Activated CD8-positive, alpha-beta T cell treated with anti-CD3 and anti-CD28 coated beads, Interleukin-2, amount 10 ng/mL, durations not matched to agents 7 days and 5 days (primary cell): ENCODE data around the gene PSMB3. TPM values are rescaled to one million over a fixed set of nuclear protein-coding genes. Genes with fewer than 3 reads are reported as not detected.
A peak's percentile ranks its signal among the peaks of the same experiment; 100 is the strongest.
"Not testable (repeated sequence)": the region's sequence is repeated elsewhere in the genome, so short reads cannot be mapped to it uniquely, and the experiment has no call there.

ENCODE experiments used
- ATAC-seq: fragments of 150-1000 bp; cut with Tn5 transposase; one replicate; pipeline ENCODE4 v1.10.0; 2021; ENCODE audit warnings: moderate library complexity
- CTCF ChIA-PET: fragments of 350-600 bp; sonication (Branson Sonifier 250); formaldehyde crosslinking; loops from one replicate; lab custom pipeline; 2021; ENCODE audit warnings: antibody characterized with exemption; lab: Charles Lee
- POLR2A ChIA-PET: fragments of 350-600 bp; sonication (Branson Sonifier 250); formaldehyde crosslinking; loops from one replicate; lab custom pipeline; 2021; ENCODE audit warnings: antibody characterized with exemption; lab: Charles Lee
- DNase-seq: peaks from one replicate; pipeline ENCODE4 v3.0.0-alpha.2; 2020
- H3K27ac Mint-ChIP-seq: one replicate; pipeline ENCODE4 v1.8.0; 2021; ENCODE audit warnings: mild to moderate bottlenecking, mixed read lengths
- H3K27me3 Mint-ChIP-seq: one replicate; pipeline ENCODE4 v1.8.0; 2021; ENCODE audit warnings: low read depth, mixed read lengths
- H3K36me3 Mint-ChIP-seq: one replicate; pipeline ENCODE4 v1.8.0; 2021; ENCODE audit warnings: low read depth, mixed read lengths
- H3K4me1 Mint-ChIP-seq: one replicate; pipeline ENCODE4 v1.8.0; 2021; ENCODE audit warnings: low read depth, mixed read lengths
- H3K4me3 Mint-ChIP-seq: one replicate; pipeline ENCODE4 v1.8.0; 2021; ENCODE audit warnings: mild to moderate bottlenecking, mixed read lengths
- H3K9me3 Mint-ChIP-seq: one replicate; pipeline ENCODE4 v1.8.0; 2022; ENCODE audit warnings: mixed read lengths; ENCODE audit not compliant: insufficient read depth
- total RNA-seq, 2 experiments: library from RNA; stranded (reverse); gene quantifications; one replicate each; pipeline ENCODE4 v1.2.3, GENCODE V29; 2021

The PSMB3 gene
- total RNA-seq, 2 experiments from 2014 or later: 251 to 252 TPM

DNA sequence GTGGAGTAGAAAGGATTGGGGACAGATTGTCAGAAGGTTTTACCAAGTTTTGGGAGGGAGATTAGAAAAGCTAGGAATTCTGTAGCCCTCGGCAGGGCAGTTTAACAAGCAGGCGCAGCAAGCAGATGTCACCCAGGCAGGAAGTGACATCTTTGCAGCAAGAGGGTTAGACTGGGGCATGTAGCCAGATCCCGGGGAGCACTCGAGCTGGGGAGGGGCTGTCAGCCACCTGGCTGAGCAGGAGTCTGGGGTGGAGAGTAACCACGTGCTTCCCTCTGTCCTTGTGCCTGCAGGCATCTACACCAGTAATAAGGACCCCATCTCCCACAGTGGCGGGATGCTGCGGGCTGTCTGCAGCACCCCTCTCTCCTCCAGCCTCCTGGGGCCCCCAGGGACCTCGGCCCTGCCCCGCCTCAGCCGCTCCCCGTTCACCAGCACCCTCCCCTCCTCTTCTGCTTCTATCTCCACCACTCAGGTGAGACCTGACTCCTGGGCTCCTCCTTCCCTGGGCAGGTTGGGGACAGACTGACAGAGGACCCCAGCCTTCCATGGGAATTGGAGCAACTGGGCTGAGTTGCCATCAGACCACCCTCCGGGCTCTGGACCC lies 35.3 kb upstream of the PSMB3 start:
- peaks cover 17% of the 10 kb centered on the region for H3K4me1 Mint-ChIP-seq
- no peaks in the 10 kb centered on the region for H3K27me3 Mint-ChIP-seq
- no peaks in the 10 kb centered on the region for H3K9me3 Mint-ChIP-seq
- H3K27ac Mint-ChIP-seq: peak overlapping the region; percentile 48
- no peak overlapping the region for H3K4me3 Mint-ChIP-seq
- peaks cover 57% of the 10 kb centered on the region for H3K36me3 Mint-ChIP-seq
- ChIA-PET CTCF (interaction anchor here (0.8 kb wide), 2 partner anchors 18 to 40 kb away, joined by 3 read pairs; no protein-coding TSS in a partner anchor), POLR2A (interaction anchor here (1.0 to 2.9 kb wide), 3 partner anchors 11 to 16 kb away, joined by 3 to 11 read pairs (median 7); partner anchors contain the start of gene MLLT6)
- DNase-seq (no peak), ATAC-seq (no peak)

DNA sequence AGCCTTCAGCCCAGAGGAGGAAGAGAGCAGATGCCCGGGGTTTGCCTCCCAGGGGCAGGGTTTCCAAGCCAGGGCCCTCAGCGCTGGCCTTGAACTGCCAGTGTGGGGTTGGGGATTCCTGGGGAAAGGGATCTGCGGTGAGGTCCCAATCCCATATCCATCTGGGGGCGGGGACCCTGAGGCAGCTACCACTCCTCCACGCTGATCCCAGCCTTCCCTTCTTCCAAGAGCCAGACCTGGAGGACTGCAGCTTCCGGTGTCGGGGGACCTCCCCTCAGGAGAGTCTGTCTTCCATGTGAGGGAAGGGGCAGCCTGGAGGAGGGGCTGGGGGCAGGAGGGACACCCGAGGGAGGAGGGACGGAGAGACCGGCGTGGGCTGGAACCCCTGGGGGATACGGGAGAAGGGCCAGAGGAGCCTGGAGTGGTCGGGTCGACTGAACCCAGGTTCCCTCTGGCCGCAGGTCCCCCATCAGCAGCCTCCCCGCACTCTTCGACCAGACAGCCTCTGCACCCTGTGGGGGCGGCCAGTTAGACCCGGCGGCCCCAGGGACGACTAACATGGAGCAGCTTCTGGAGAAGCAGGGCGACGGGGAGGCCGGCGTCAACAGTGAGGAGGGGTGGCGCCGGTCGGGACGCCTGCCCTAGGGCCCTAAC lies 33.1 kb upstream of the PSMB3 start:
- CTCF ChIA-PET: interaction anchor here (1.0 to 2.4 kb wide), 5 partner anchors 9 to 43 kb away, joined by 3 to 13 read pairs (median 4); no protein-coding TSS in a partner anchor
- ATAC-seq: no peak
- no peak overlapping the region for H3K4me3 Mint-ChIP-seq
- no peaks in the 10 kb centered on the region for H3K27me3 Mint-ChIP-seq
- H3K36me3 Mint-ChIP-seq: peaks cover 53% of the 10 kb centered on the region
- POLR2A ChIA-PET: interaction anchor here (0.7 to 1.6 kb wide), 4 partner anchors 9 to 15 kb away, joined by 3 to 9 read pairs (median 3); no protein-coding TSS in a partner anchor
- peaks cover 10% of the 10 kb centered on the region for H3K4me1 Mint-ChIP-seq
- H3K27ac Mint-ChIP-seq: no peak overlapping the region
- no peak for DNase-seq
- no peaks in the 10 kb centered on the region for H3K9me3 Mint-ChIP-seq

DNA sequence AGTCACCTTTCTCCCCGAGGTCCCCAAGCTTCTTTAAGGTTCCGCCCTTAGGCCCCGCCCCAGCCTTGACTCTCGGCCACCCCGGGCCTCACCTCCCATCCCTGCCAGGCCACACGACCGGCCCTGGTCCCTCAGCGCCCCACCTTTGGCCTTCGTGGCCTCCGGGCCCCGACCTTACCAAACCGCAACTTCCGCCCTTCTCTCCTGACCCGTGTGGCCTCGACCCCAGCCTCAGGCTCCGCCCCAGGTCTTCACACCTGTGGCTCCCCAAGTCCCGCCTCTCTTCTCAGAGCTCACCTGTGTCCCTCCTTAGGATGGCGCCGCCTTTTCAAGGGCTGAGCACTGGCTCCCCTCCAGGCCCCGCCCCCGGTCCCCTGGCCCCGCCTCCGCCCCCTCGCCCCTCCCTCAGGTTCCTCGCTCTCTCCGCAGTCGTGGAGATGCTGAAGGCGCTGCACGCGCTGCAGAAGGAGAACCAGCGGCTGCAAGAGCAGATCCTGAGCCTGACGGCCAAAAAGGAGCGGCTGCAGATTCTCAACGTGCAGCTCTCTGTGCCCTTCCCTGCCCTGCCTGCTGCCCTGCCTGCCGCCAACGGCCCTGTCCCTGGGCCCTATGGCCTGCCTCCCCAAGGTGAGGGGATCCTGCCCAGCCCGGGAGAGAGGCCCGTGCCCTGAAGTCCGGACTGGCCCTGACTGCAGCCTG lies 32.4 kb upstream of the PSMB3 start:
- ChIA-PET CTCF (interaction anchor here (1.0 to 2.4 kb wide), 4 partner anchors 9 to 43 kb away, joined by 3 to 13 read pairs (median 8); no protein-coding TSS in a partner anchor), POLR2A (interaction anchor here (0.7 to 1.6 kb wide), 3 partner anchors 10 to 15 kb away, joined by 3 read pairs; no protein-coding TSS in a partner anchor)
- Mint-ChIP-seq H3K27me3 (no peaks in the 10 kb centered on the region), H3K4me3 (no peak overlapping the region), H3K4me1 (peaks cover 10% of the 10 kb centered on the region), H3K36me3 (peaks cover 54% of the 10 kb centered on the region), H3K27ac (no peak overlapping the region), H3K9me3 (no peaks in the 10 kb centered on the region)
- DNase-seq: no peak
- no peak for ATAC-seq

DNA sequence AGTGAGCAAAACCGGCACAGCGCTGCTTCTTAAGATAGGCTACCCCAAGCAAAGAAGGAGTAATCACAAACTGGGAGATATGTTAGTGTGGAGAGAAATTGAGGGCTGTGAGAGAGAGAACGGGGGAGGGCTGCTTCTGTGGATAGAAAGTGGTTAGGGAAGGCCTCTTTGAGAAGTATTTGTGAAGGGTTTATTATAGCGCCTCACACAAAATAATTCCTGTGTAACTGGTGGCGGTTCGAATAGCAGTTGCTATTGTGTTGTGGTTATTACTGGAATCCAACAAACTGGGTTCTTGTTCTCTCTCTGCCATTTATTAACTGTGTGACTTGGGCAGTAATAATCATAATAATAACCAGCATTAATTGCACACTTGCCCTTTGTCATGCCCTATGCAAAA lies 31.6 kb upstream of the PSMB3 start:
- H3K36me3 Mint-ChIP-seq: peaks cover 55% of the 10 kb centered on the region
- DNase-seq: no peak
- ChIA-PET POLR2A (no interaction called here), CTCF (no interaction called here)
- no peak overlapping the region for H3K4me3 Mint-ChIP-seq
- H3K27me3 Mint-ChIP-seq: no peaks in the 10 kb centered on the region
- H3K27ac Mint-ChIP-seq: no peak overlapping the region
- no peaks in the 10 kb centered on the region for H3K9me3 Mint-ChIP-seq
- no peak for ATAC-seq
- H3K4me1 Mint-ChIP-seq: peaks cover 12% of the 10 kb centered on the region

DNA sequence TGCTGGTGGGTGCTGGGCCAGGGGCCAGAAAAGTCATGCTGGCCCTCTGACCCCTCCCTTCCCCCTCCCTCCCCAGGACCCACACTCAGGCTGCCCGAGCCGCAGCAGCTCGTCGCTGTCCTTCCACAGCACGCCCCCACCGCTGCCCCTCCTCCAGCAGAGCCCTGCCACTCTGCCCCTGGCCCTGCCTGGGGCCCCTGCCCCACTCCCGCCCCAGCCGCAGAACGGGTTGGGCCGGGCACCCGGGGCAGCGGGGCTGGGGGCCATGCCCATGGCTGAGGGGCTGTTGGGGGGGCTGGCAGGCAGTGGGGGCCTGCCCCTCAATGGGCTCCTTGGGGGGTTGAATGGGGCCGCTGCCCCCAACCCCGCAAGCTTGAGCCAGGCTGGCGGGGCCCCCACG lies 30.7 kb upstream of the PSMB3 start:
- Mint-ChIP-seq H3K4me3 (no peak overlapping the region), H3K9me3 (no peaks in the 10 kb centered on the region), H3K4me1 (peaks cover 20% of the 10 kb centered on the region), H3K27ac (no peak overlapping the region), H3K36me3 (peaks cover 53% of the 10 kb centered on the region), H3K27me3 (no peaks in the 10 kb centered on the region)
- ATAC-seq: no peak
- CTCF ChIA-PET: interaction anchor here (1.7 to 2.8 kb wide), 3 partner anchors 11 to 15 kb away, joined by 4 to 12 read pairs (median 5); no protein-coding TSS in a partner anchor
- POLR2A ChIA-PET: interaction anchor here (1.4 kb wide), 1 partner anchor 12 kb away, joined by 3 read pairs; no protein-coding TSS in a partner anchor
- no peak for DNase-seq

DNA sequence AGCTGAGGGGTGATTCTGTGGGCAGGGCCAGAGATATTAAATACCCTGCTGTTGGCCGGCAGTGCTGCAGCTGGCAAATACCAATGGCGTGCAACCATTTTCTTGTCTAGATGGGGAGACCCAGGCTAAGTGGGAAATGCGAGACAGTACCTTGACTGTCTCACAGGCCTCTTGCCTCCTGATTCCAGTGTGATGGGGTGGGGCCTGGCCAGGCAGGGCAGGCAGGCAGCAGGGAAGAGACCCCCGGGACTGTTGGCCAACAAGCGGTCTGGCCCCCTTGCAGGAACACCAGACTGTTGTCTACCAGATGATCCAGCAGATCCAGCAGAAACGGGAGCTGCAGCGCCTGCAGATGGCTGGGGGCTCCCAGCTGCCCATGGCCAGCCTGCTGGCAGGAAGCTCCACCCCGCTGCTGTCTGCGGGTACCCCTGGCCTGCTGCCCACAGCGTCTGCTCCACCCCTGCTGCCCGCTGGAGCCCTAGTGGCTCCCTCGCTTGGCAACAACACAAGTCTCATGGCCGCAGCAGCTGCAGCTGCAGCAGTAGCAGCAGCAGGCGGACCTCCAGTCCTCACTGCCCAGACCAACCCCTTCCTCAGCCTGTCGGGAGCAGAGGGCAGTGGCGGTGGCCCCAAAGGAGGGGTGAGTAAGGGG lies 28.1 kb upstream of the PSMB3 start:
- H3K27ac Mint-ChIP-seq: peak overlapping the region; percentile 52
- no peak for ATAC-seq
- no peak overlapping the region for H3K4me3 Mint-ChIP-seq
- no peaks in the 10 kb centered on the region for H3K27me3 Mint-ChIP-seq
- CTCF ChIA-PET: interaction anchor here (1.0 to 2.8 kb wide), 3 partner anchors 10 to 47 kb away, joined by 3 to 12 read pairs (median 8); no protein-coding TSS in a partner anchor
- peaks cover 41% of the 10 kb centered on the region for H3K4me1 Mint-ChIP-seq
- peaks cover 52% of the 10 kb centered on the region for H3K36me3 Mint-ChIP-seq
- no peak for DNase-seq
- POLR2A ChIA-PET: interaction anchor here (2.4 kb wide), 1 partner anchor 19 kb away, joined by 9 read pairs; the partner anchor contains the start of gene MLLT6
- H3K9me3 Mint-ChIP-seq: no peaks in the 10 kb centered on the region

DNA sequence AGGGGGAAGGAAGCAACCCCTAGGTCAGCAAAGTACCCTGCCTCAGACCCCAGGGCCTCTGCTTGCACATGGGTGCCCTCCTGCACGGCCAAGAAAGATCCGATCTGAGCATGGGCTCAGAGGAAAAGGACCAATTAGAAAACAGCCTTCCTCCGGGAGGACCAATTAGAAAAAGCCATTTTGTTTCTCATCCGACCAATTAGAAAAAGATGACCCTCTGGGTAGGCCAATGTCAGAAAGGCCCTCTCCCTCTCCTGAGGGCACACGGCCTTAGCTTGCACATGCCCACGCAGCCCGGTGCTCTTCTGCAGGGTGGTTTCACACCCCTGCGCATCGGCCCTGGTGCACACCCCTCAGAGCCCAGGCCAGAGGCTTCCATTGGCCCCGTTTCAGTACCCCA lies 27.5 kb upstream of the PSMB3 start:
- CTCF ChIA-PET: interaction anchor here (1.0 kb wide), 1 partner anchor 9 kb away, joined by 3 read pairs; no protein-coding TSS in a partner anchor

DNA sequence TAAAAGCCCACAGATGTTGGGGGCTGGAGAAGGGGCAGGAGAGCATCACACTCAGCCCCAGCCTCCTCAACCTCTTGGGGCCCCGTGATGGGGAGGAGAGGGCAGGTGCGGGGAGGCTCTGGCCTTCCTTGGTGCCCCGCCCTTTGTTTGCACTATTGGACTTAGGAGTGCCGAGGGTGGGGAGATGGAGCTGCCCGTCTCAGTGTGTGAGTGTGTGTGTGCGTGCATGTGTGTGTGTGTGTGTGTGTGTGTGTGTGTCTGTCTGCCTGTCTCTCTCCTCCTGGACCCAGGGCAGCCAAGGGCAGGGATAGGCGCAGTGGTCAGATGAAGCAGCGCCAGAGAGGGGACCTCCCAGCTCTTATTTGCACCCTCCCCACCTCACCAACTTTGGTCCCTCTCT lies 26.4 kb upstream of the PSMB3 start:
- H3K4me3 Mint-ChIP-seq: peak overlapping the region; percentile 15
- ChIA-PET POLR2A (interaction anchor here (4.2 kb wide), 1 partner anchor 22 kb away, joined by 92 read pairs; the partner anchor contains the start of gene MLLT6), CTCF (interaction anchor here (2.1 kb wide), 2 partner anchors 10 to 168 kb away, joined by 5 to 6 read pairs; no protein-coding TSS in a partner anchor)
- ATAC-seq, H3K27me3 Mint-ChIP-seq, DNase-seq, H3K9me3 Mint-ChIP-seq: not testable (repeated sequence)
- peaks cover 48% of the 10 kb centered on the region for H3K36me3 Mint-ChIP-seq
- peak overlapping the region; percentile 82 for H3K27ac Mint-ChIP-seq
- peaks cover 50% of the 10 kb centered on the region for H3K4me1 Mint-ChIP-seq

More for the DNA sequence above, 27.5 kb upstream of the PSMB3 start:
- DNase-seq: no peak
- no peaks in the 10 kb centered on the region for H3K27me3 Mint-ChIP-seq
- peaks cover 44% of the 10 kb centered on the region for H3K4me1 Mint-ChIP-seq
- H3K27ac Mint-ChIP-seq: no peak overlapping the region
- no peak for ATAC-seq
- POLR2A ChIA-PET: interaction anchor here (2.4 kb wide), 1 partner anchor 20 kb away, joined by 9 read pairs; the partner anchor contains the start of gene MLLT6
- H3K9me3 Mint-ChIP-seq: no peaks in the 10 kb centered on the region
- no peak overlapping the region for H3K4me3 Mint-ChIP-seq
- peaks cover 51% of the 10 kb centered on the region for H3K36me3 Mint-ChIP-seq

DNA sequence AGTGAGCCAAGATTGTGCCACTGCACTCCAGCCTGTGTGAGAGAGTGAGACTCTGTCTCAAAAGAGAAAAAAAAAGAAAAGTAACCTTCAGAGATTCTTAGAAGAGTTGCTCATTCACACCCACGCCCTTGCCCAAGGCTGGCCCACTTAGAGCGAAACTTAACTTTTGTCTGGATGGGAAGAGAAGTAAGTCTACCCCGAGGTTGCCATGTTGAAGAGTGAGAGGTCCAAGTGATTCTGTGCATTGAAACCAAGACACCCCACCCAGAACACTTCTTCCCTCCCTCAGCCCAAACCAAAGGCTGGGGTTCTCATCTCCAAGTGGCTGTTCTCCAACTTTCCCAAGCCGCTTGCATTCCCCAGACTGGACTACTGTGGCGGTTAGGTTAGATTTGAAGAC lies 24.8 kb upstream of the PSMB3 start:
- CTCF ChIA-PET: interaction anchor here (1.0 to 2.7 kb wide), 10 partner anchors 8 to 169 kb away, joined by 4 to 29 read pairs (median 6); partner anchors contain the start of genes MLLT6 and PSMB3
- peak overlapping the region; percentile 95 for H3K27ac Mint-ChIP-seq
- peak; percentile 14 for ATAC-seq

DNA sequence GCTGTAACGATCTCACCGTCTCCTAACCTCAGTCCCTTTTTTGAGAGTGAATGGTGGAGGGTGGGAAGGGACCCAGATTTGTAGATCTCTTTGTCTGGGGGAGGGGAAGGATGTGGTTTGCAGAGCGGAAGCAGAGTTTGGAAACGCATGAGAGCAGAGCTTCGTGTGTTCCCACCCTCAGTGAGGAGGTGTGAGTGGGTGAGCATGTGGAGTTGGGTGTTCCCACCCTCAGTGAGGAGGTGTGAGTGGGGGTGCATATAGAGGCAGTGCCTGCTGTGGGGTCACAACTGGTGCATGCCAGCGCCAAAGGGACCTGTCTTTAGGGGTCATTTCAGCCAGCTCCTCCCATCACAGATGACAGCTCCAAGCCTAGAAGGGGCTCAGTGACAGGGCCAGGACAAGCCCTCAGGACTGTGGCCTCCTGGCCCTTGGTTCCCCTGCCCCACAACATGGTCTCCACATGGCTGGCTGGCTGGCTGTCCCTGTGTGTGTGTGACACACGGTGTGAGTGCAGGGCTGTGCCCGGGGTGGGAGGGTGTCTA lies 24.2 kb upstream of the PSMB3 start:
- POLR2A ChIA-PET: interaction anchor here (0.5 to 4.2 kb wide), 15 partner anchors 10 to 1394 kb away, joined by 3 to 92 read pairs (median 4); partner anchors contain the start of genes MLLT6, PSMB3 and RPL19

More for the DNA sequence above, 24.8 kb upstream of the PSMB3 start:
- peak; percentile 68 for DNase-seq
- H3K4me3 Mint-ChIP-seq: peak overlapping the region; percentile 69
- no peaks in the 10 kb centered on the region for H3K9me3 Mint-ChIP-seq
- peaks cover 61% of the 10 kb centered on the region for H3K4me1 Mint-ChIP-seq
- peaks cover 52% of the 10 kb centered on the region for H3K36me3 Mint-ChIP-seq
- no peaks in the 10 kb centered on the region for H3K27me3 Mint-ChIP-seq
- POLR2A ChIA-PET: interaction anchor here (0.8 to 4.2 kb wide), 10 partner anchors 9 to 51 kb away, joined by 3 to 92 read pairs (median 4); partner anchors contain the start of genes MLLT6 and PSMB3

More for the DNA sequence above, 24.2 kb upstream of the PSMB3 start:
- H3K4me3 Mint-ChIP-seq: peak overlapping the region; percentile 69
- no peaks in the 10 kb centered on the region for H3K27me3 Mint-ChIP-seq
- peak; percentile 83 for DNase-seq
- ATAC-seq: peak; percentile 22
- H3K4me1 Mint-ChIP-seq: peaks cover 65% of the 10 kb centered on the region
- H3K27ac Mint-ChIP-seq: peak overlapping the region; percentile 95
- CTCF ChIA-PET: interaction anchor here (0.7 to 2.7 kb wide), 13 partner anchors 9 to 170 kb away, joined by 3 to 29 read pairs (median 6); partner anchors contain the start of genes EPOP, MLLT6 and PSMB3
- no peaks in the 10 kb centered on the region for H3K9me3 Mint-ChIP-seq
- H3K36me3 Mint-ChIP-seq: peaks cover 50% of the 10 kb centered on the region
